Retina (tissue), 1 donor: ENCODE measurements around the gene RNF220.
"Not testable (repeated sequence)": the region's sequence is repeated elsewhere in the genome, so short reads cannot be mapped to it uniquely, and the experiment has no call there.

Source experiments
- DNase-seq: peaks from one replicate; pipeline ENCODE4 v3.0.0-alpha.2; 2016

Gene RNF220

DNA sequence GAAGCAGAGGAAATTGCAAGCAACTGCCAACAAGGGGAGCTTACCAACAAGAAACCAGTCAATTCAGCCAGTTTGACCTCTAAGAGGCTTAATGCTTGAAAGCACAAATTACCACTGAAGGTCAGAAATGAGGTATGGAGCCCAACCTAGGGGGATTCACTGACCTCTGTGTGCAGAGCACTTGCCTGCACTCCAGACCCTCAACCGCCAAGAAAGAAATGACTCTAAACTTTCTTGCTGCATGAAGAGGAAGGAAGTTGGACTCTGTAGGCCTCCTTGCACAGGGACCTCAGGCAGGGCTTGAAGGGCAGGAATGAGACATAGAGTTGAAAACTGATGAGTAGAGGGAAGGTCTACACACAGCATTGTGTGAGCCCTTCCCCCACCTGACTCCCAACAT lies 279.5 kb downstream of the RNF220 start:
- DNase-seq = no peak

DNA sequence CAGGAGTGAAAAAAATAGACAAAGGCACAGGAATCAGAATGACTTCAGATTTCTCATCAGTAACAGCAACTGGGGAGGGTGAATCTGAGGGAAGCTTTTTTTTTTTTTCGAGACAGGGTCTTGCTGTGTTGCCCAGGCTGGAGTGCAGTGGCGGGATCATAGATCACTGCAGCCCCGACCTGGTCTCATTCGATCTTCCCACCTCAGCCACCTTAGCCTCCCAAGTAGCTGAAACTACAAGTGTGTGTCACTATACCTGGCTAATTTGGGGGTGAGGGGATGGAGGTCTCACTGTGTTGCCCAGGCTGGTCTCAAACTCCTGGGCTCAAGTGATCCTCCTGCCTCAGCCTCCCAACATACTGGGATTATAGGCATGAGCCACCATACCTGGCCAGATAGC lies 280.2 kb downstream of the RNF220 start:
- DNase-seq = no peak

- no peak for DNase-seq
These were observed 280.8 kb downstream of the RNF220 start for GRCh38 chr1:44685881-44686280.

- DNase-seq = no peak
These were observed 283.8 kb downstream of the RNF220 start for GRCh38 chr1:44688760-44689446.

- no peak for DNase-seq
These were observed 284.4 kb downstream of the RNF220 start for GRCh38 chr1:44689447-44689765.

- DNase-seq = no peak
These were observed 288.1 kb downstream of the RNF220 start for GRCh38 chr1:44693159-44693558.

DNA sequence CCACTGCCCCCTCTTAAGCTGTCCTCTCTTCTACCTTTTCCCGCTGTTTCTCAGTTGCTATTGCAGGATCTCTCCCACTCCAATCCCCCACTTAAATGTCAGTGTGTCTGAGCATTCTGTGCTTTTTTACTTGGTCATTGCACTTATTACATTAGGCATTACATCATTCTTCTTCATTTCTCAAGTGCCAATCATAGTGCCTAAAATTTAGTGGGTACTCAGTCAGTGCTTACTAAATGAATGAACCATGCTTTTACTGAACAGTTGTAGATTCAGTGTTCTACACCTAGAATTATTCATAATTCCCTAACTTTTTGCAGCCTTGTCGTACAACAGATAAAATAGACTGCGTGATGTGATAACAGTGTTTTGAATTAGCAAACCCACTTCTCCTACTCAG lies 288.8 kb downstream of the RNF220 start:
- no peak for DNase-seq

DNA sequence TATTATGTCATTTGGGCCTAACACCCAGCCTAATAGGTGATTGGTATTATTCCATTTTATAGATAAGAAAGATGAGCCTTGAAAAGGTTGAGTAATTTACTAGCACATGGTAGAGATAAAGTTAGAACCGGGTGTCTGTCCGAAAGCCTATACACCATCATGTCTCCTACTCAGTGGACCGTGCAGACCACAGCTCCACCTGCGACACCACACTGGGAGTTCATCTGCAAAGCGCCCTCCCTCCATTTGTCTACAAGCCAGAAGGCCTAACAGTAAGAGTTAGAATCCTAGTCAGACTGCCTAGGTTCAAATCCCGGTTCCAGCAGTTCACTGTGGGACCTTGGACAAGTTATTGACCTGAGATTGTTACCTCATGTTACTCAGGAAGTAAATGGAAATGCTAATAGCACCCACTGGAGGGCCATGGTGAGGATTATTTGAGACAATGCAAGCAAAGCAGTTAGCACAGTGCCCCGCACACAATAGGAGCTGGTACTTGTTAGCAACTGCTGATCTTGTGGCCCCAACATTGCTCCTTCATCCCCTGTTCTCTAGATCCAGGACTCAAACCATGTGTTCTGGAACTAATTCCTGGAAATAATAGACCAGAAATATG lies 289.9 kb downstream of the RNF220 start:
- DNase-seq = no peak

DNA sequence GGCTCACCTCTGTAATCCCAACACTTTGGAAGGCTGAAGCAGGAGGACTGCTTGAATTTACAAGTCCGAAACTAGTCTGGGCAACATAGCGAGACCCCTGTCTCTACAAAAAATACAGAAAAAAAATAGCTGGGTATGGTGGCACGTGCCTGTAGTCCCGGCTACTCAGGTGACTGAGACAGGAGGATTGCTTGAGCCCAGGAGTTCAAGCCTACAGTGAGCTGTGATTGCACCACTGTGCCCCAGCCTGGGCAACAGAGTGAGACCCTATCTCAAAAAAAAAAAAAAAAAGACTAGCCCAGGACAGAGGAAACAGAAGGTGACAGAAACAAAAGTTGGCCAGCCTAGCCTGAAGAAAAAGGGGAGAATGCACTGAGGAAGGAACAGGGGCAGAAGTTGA lies 290.6 kb downstream of the RNF220 start:
- no peak for DNase-seq

DNA sequence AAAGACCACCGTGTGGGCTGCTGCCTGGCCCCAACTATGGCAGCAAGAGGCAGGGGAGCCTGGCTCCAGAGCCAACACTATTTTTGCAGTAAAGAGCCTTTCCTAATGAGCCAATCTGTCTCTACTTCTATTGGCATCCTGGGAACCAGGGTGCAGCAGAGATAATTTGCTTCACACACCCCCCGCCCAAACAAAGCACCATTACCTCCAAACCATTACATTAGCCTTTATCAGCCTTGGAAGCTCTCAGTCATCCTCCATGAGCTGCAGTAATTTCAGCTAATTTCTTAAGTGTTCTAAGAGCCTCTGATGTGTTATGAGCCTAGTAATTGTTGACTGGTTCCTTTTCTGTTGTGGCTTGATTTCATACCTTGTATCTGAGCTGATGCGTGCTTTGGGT lies 291.0 kb downstream of the RNF220 start:
- DNase-seq = no peak

DNA sequence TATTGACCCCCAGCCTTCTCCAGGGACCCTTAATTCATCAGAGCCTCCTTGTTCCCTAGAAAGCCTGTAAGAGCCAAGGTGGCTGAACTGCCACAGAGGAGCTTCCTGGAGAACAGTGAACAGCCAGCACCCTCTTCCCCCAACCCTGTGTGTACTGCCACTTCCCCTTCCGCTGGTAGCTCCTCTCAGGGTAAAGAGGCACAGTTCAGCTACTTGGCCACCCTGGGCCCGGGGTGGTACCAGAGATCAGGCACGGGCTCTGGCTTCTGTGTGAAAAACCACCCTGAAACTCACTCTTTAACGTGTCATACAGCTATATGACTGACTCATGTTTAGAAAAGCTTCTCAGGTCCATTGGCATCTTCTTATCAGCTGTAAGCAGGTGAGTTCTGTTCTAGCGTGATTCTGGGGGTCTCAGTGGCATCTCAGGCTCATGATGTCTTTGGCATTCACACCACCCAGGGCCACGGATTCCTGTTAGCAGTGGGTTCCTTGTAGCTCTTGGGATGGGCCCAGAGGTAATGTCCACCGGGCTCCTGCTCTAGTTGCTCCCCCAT lies 291.8 kb downstream of the RNF220 start:
- DNase-seq = no peak

GRCh38 chr1:44698138-44698537 lies 293.1 kb downstream of the RNF220 start:
- DNase-seq = no peak

- DNase-seq = not testable (repeated sequence)
These were observed 294.3 kb downstream of the RNF220 start for GRCh38 chr1:44699375-44699774.

DNA sequence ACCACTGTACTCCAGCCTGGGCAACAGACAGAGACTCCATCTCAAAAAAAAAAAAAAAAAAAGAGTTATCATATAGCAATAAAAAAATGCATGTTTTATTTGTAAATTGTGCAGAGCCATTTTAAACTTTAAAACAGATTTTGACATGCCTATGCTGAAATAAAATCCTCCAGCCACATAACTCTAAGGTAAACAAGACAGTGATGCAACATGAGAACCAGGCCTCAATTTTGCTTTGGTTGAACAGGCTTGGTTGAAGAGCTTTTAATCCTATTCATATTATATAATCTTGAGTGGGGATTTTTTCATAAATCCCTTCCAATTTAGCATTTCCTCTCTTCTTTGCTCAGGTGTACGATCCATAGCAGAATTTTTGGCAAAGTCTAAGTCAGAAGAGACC lies 295.5 kb downstream of the RNF220 start:
- DNase-seq = no peak

- DNase-seq = no peak
These were observed 296.1 kb downstream of the RNF220 start for GRCh38 chr1:44701141-44701573.
